Measurements from ENCODE around the gene L1TD1.
"Not testable (repeated sequence)": the region's sequence is repeated elsewhere in the genome, so short reads cannot be mapped to it uniquely, and the experiment has no call there.

L1TD1 gene, protein sequence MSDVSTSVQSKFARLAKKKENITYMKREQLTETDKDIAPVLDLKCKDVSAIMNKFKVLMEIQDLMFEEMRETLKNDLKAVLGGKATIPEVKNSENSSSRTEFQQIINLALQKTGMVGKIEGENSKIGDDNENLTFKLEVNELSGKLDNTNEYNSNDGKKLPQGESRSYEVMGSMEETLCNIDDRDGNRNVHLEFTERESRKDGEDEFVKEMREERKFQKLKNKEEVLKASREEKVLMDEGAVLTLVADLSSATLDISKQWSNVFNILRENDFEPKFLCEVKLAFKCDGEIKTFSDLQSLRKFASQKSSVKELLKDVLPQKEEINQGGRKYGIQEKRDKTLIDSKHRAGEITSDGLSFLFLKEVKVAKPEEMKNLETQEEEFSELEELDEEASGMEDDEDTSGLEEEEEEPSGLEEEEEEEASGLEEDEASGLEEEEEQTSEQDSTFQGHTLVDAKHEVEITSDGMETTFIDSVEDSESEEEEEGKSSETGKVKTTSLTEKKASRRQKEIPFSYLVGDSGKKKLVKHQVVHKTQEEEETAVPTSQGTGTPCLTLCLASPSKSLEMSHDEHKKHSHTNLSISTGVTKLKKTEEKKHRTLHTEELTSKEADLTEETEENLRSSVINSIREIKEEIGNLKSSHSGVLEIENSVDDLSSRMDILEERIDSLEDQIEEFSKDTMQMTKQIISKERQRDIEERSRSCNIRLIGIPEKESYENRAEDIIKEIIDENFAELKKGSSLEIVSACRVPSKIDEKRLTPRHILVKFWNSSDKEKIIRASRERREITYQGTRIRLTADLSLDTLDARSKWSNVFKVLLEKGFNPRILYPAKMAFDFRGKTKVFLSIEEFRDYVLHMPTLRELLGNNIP

DNA sequence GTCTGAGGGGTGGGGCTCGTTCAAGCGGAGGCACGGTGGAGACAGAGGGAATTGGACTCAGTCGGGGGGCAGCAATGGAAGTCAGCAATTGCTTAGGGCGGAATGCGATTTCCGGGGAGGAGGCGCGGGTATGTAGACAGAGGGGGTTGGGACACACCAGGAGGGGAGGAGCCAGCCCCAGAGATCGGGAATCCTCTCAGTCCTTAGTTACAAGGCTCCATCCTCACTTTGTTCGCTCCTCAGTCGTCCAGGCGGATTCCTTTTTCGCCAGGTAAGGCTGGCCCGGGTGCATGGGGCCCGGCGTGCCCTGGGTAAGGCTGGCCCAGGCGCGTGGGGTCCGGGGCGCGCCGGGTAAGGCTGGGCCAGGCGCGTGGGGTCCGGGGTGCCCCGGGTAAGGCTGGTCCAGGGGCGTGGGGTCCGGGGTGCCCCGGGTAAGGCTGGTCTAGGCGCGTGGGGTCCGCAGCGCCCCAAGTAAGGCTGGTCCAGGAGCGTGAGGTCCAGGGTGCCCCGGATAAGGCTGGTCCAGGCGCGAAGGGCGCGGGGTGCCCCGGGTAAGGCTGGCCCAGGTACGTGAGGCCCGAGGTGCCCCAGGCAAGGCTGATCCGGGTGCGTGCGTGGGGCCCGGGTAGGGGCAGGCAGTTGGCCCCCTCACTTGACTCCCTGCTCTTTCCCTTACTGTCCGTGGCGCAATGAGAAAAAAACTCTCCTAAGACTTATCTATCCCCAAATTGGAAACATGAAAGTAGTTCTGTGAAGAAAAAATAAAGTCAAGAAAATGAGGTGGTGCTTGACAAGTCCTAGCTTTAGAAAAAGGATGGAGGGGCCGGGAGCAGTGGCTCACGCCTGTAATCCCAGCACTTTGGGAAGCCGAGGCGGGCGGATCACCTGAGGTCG is at the start of gene L1TD1:
Gene L1TD1 (plus strand): TSS at position 199 of the 894 bp plus-strand sequence. CDS start 11,780 bp downstream, outside the sequence.
- peak; percentile 94 for DNase-seq (ENCODE audit: low read depth, low spot score)

DNA sequence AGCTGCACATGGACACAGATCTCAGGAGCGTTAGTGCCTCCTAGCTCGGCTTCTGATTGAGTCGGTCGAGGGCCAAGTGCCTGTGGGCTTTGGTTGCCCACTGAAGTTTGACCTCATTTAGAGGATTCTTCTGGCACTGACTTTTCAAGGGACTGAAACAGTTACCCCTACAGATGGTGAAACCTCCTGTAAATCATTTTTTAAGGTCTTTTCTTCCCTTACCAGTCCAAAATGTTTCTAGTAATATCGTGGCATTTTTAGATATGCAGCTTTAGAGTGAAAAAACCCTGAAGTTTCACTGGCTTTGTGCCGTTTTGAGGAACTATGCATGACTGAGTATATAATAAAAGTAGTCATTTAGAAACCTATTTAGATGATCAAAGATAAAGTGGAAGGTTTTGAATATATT is 34.7 kb upstream of the L1TD1 start:
- no peak for DNase-seq (ENCODE audit: low read depth, low spot score)

DNA sequence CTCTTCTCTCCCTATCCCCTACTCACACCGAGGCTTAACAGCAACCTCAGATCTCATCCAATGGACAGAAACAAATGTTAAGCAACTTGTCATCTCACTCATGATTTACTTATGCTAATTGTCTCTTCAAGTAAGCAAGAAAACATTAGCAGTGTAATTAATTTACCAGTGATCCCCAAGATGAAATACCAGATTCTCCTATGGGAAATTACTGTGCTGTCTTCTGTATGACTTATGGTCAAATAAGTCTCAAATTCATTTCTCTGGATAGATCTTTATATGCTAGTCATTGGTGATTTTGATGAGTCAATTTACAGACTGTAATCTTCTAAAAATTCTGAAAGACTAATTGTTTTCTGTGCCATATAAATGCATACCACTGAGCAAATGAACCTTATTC is 32.9 kb upstream of the L1TD1 start:
- DNase-seq (ENCODE audit: low read depth, low spot score) = no peak

DNA sequence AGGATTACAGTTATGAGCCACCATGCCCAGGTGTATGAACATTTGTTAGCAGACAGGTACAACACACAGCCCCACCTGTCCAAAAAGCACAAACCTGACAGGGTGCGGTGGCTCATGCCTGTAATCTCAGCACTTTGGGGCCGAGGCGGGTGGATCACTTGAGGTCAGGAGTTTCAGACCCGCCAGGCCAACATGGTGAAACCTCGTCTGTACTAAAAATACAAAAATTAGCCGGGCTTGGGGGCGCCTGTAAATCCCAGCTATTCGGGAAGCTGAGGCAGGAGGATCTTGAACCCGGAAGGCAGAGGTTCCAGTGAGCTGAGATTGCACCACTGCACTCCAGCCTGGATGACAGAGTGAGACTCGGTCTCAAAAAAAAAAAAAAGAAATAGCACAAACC is 24.3 kb upstream of the L1TD1 start:
- not testable (repeated sequence) for DNase-seq (ENCODE audit: low read depth, low spot score)

GRCh38 chr1:62175568-62176179 is 19.0 kb upstream of the L1TD1 start:
- DNase-seq (ENCODE audit: low read depth, low spot score) = peak; percentile 50

GRCh38 chr1:62176597-62177312 is 17.9 kb upstream of the L1TD1 start:
- DNase-seq (ENCODE audit: low read depth, low spot score) = peak; percentile 50

DNA sequence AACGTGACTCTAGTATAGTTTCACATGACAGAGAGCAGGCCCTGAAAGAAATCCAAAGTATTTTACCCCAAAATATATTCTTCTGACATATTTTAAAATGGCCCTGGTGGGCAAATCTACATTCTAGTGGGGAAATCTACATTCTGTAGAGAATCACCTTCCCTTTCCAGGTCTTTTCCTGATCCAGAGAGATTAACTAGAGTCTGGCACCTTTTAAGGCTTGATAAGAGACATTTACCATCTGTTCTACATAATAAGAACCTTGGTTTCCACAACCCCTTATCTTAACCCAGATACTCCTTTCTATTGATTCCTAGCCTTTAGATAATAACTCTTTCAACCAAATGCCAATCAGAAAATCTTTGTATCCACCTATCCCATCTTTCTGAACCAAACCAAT is 17.0 kb upstream of the L1TD1 start:
- no peak for DNase-seq (ENCODE audit: low read depth, low spot score)

DNA sequence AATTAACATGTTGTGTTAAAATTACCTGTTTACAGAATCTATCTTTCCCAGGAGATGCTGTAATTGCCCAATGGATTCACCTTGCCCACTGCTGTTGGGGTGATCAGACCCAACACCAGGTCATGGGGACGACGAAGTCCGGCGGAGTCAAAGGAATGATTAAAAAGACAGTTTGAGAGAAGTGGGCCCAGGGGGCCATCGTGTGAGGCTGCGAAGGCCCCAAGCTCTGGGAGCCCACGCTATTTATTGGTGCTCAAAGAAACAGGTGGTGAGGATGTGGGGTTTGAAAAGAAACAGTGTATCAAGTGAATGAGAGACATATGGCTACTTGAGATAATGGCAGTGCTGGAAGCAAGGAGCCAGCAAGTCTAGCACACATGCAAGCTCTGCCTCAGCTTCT is 16.3 kb upstream of the L1TD1 start:
- DNase-seq (ENCODE audit: low read depth, low spot score) = no peak

GRCh38 chr1:62180054-62180453 is 14.6 kb upstream of the L1TD1 start:
- not testable (repeated sequence) for DNase-seq (ENCODE audit: low read depth, low spot score)

GRCh38 chr1:62180639-62181038 is 14.0 kb upstream of the L1TD1 start:
- peak; percentile 88 for DNase-seq (ENCODE audit: low read depth, low spot score)

- DNase-seq (ENCODE audit: low read depth, low spot score) = no peak
Observed at GRCh38 chr1:62181532-62181931, 13.1 kb upstream of the L1TD1 start.

- DNase-seq (ENCODE audit: low read depth, low spot score) = not testable (repeated sequence)
Observed at GRCh38 chr1:62182157-62182556, 12.5 kb upstream of the L1TD1 start.

DNA sequence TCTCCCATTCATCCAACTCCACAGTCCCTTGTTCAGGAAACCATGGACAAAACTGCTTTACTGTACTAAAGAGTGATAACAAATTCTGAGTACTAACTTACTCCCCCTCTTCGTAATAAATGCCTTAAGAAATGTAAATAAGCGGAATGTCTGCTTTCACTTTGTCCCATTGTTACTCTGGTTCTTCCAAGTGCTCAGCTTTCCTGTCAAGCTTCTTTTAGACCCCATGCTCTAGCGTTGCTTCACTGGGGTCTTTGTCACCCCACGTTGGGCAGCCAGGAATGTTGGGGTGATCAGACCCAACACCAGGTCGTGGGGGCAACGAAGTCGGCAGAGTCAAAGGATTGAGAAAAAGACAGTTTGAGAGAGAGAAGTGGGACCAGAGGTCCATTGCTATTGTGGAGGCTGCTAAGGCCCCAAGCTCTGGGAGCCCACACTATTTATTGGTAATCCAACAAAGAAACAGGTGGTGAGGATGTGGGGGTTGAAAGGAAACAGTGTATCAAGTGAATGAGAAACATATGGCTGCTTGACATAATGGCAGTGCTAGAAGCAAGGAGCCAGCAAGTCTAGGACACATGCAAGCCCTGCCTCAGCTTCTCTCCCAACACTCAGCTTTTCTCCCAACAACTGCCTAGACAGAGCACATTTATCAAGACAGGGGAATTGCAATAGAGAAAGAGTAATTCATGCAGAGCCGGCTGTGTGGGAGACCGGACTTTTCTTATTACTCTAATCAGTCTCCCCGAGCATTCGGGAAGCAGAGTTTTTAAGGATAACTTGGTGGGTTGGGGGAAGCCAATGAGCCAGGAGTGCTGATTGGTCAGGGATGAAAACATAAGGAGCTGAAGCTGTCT is 11.3 kb upstream of the L1TD1 start:
- not testable (repeated sequence) for DNase-seq (ENCODE audit: low read depth, low spot score)

DNA sequence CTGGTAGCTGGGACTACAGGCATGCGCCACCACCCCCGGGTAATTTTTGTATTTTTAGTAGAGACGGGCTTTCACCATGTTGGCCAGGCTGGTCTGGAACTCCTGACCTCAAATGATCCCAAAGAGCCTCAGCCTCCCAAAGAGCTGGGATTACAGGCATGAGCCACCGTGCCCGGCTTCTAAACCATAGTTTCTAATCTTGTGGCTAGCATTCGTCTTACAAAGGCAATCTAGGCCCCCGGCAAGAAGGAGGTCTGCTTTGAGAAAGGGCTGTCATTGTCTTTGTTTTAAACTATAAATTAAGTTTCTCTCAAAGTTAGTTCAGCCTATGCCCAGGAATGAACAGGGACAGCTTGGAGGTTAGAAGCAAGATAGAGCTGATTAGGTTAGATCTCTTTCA is 10.3 kb upstream of the L1TD1 start:
- no peak for DNase-seq (ENCODE audit: low read depth, low spot score)

GRCh38 chr1:62185233-62185632 is 9.4 kb upstream of the L1TD1 start:
- DNase-seq (ENCODE audit: low read depth, low spot score) = not testable (repeated sequence)

- no peak for DNase-seq (ENCODE audit: low read depth, low spot score)
Observed at GRCh38 chr1:62185677-62186076, 9.0 kb upstream of the L1TD1 start.

DNA sequence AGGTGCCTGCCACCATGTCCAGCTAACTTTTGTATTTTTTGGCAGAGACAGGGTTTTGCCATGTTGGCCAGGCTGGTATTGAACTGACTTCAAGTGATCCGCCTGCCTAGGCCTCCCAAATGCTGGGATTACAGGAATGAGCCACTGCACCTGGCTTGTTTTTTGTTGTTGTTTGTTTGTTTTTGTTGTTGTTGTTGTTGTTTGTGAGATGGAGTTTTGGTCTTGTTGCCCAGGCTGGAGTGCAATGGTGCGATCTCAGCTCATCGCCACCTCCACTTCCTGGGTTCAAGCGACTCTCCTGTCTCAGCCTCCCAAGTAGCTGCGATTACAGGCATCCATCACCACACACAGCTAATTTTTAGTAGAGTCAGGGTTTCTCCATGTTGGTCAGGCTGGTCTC is 7.1 kb upstream of the L1TD1 start:
- DNase-seq (ENCODE audit: low read depth, low spot score) = no peak

GRCh38 chr1:62188111-62188510 is 6.5 kb upstream of the L1TD1 start:
- no peak for DNase-seq (ENCODE audit: low read depth, low spot score)

- DNase-seq (ENCODE audit: low read depth, low spot score) = no peak
Observed at GRCh38 chr1:62196086-62196690, 1.5 kb downstream of the L1TD1 start.
